Measurements from ENCODE around the gene CD37.

- no peak for TF ChIP-seq CTCF (IDR thresholded peaks at IDR 0.05)
- TF ChIP-seq POLR2AphosphoS5 (IDR thresholded peaks at IDR 0.05) = no peak
- TF ChIP-seq POLR2A (IDR thresholded peaks at IDR 0.05) = no peak
These were observed 33.3 kb upstream of the CD37 start for GRCh38 chr19:49301866-49302252.

Data from breast epithelium (tissue), 3 donors.